Transverse colon (tissue), 4 donors: ENCODE data around the gene CRTAP. TPM values are rescaled to one million over a fixed set of nuclear protein-coding genes. Genes with fewer than 3 reads are reported as not detected.

Experiments
- DNase-seq: peaks from one replicate; pipeline ENCODE4 v3.0.0-alpha.2; 2019
- H3K27ac ChIP-seq, 4 donors: fragments of 200-600 bp; sonication (generic); 2 replicates each; pipeline ENCODE4 v1.5.1; 2016 to 2018; ENCODE audit warnings: inconsistent platforms in 4 of 4
- H3K27me3 ChIP-seq: fragments of 200-600 bp; sonication (generic); 2 replicates; pipeline ENCODE4 v1.5.1; 2017; ENCODE audit warnings: inconsistent platforms
- H3K36me3 ChIP-seq, 4 donors: fragments of 200-600 bp; sonication (generic); 2 replicates each; pipeline ENCODE4 v1.5.1; 2017 to 2019; ENCODE audit warnings: inconsistent platforms in 4 of 4
- H3K4me1 ChIP-seq, 4 donors: fragments of 200-600 bp; sonication (generic); 2 replicates each; pipeline ENCODE4 v1.5.1; 2017 to 2020; ENCODE audit warnings: inconsistent platforms in 4 of 4
- H3K4me3 ChIP-seq, 4 donors: fragments of 200-600 bp; sonication (generic); 1 replicate in 1 of 4; 2 replicates in 3 of 4; pipeline versions ENCODE4 v1.5.1 to v1.6.1; 2017 to 2019; ENCODE audit warnings: inconsistent platforms in 4 of 4
- H3K9me3 ChIP-seq, 2 donors: fragments of 200-600 bp; sonication (generic); 2 replicates each; pipeline ENCODE4 v1.5.1; 2017 to 2019; ENCODE audit warnings: inconsistent platforms in 2 of 2
- CTCF ChIP-seq, 5 experiments: fragments of 200-600 bp in 3 of 5; fragments of 450-650 bp in 2 of 5; sonication (generic) in 3 of 5; IDR thresholded peaks; 1 replicate in 2 of 5; 2 replicates in 3 of 5; pipeline ENCODE4 v1.5.1; 2016 to 2017; ENCODE audit warnings: antibody characterized with exemption in 5 of 5, inconsistent platforms in 3 of 5, mild to moderate bottlenecking in 2 of 5, moderate library complexity in 1 of 5
- EP300 ChIP-seq: sonication (generic); formaldehyde crosslinking; IDR thresholded peaks from one replicate; pipeline ENCODE4 v1.6.1; 2017; ENCODE audit warnings: antibody characterized with exemption, low read depth
- POLR2A ChIP-seq: fragments of 450-650 bp; IDR thresholded peaks from one replicate; pipeline ENCODE4 v1.6.1; 2016; ENCODE audit warnings: antibody characterized with exemption, mild to moderate bottlenecking, moderate library complexity
- POLR2AphosphoS5 ChIP-seq, 3 donors: sonication (generic); formaldehyde crosslinking; IDR thresholded peaks; one replicate each; pipeline ENCODE4 v1.6.1; 2016; ENCODE audit warnings: antibody characterized with exemption in 3 of 3
- WGBS, 2 donors: methylation state at CpG; one replicate each; pipeline ENCODE4 v1.1.5; 2018; ENCODE audit warnings: low coverage in 1 of 2; 5-methylcytosine and 5-hydroxymethylcytosine counted together
- in situ Hi-C, 4 donors: fragments of 200-750 bp; cut with MboI; loops; one replicate each; pipeline versions ENCODE4 v1.15.0 to v1.15.1; 2017; ENCODE audit warnings: low sequenced_read_pairs in 3 of 4, low pct_ligation_motif_present in 1 of 4, low pct_unique_long_range_greater_than_20kb in 1 of 4
- intact Hi-C: fragments of 100-400 bp; cut with DNase I; formaldehyde crosslinking; loops from one replicate; pipeline ENCODE4 v1.15.1; 2023; ENCODE audit warnings: low total_unique reads
- total RNA-seq, 4 donors: library from RNA; depleted of rRNA; stranded (reverse); fragments of >200 nt; gene quantifications; one replicate each; pipeline ENCODE4 v1.1.0, GENCODE V29; 2016

Gene CRTAP
- total RNA-seq, 4 donors from 2014 or later: 71.1 to 138 (median 88.8) TPM

GRCh38 chr3:33093847-33094246 lies 20.0 kb upstream of the CRTAP start:
- WGBS, 2 donors: 92% methylated on average over 11 of the region's 11 CpGs; no CpG with 5 or more reads in 1 of the 2 donors
- Histone ChIP-seq H3K27ac (no peak overlapping the region), H3K27me3 (no peaks in the 10 kb centered on the region), H3K4me1 (peaks cover 6 to 17% (median 10%) of the 10 kb centered on the region in 4 donors), H3K36me3 (no peaks in the 10 kb centered on the region), H3K4me3 (no peak overlapping the region), H3K9me3 (no peaks in the 10 kb centered on the region)
- intact Hi-C loops: no loop called here
- in situ Hi-C loops: no loop called here
- TF ChIP-seq POLR2A (no peak), EP300 (no peak), CTCF (IDR thresholded peaks at IDR 0.05) (no peak)
- DNase-seq: no peak

- H3K4me1 ChIP-seq: peaks cover 6 to 17% (median 10%) of the 10 kb centered on the region in 4 donors
- no peaks in the 10 kb centered on the region for H3K36me3 ChIP-seq
- no peaks in the 10 kb centered on the region for H3K9me3 ChIP-seq
- in situ Hi-C loops (no loop called here), intact Hi-C loops (no loop called here)
- H3K27ac ChIP-seq: peak overlapping the region; percentile 95 to 99 (median 96)
- no peaks in the 10 kb centered on the region for H3K27me3 ChIP-seq
- no peak for DNase-seq
- H3K4me3 ChIP-seq: peak overlapping the region in 2 of 4 donors; percentile 73 to 94
- WGBS, 2 donors: 65 to 80% methylated on average over 1 to 2 of the region's 2 CpGs
- TF ChIP-seq POLR2A: no peak
- no peak for TF ChIP-seq EP300
- no peak for TF ChIP-seq CTCF (IDR thresholded peaks at IDR 0.05)
- TF ChIP-seq POLR2AphosphoS5 (IDR thresholded peaks at IDR 0.05): no peak
Observed at GRCh38 chr3:33095436-33095835, 18.4 kb upstream of the CRTAP start.

GRCh38 chr3:33096093-33096868 lies 17.5 kb upstream of the CRTAP start:
- 1% methylated on average over 48 of the region's 51 CpGs; no CpG with 5 or more reads in 1 of the 2 donors for WGBS, 2 donors
- Histone ChIP-seq H3K4me3 (peak overlapping the region; percentile 65 to 96 (median 84)), H3K36me3 (no peaks in the 10 kb centered on the region), H3K9me3 (no peaks in the 10 kb centered on the region), H3K27me3 (no peaks in the 10 kb centered on the region), H3K27ac (peak overlapping the region; percentile 95 to 99 (median 96)), H3K4me1 (peaks cover 6 to 17% (median 10%) of the 10 kb centered on the region in 4 donors)
- peak; percentile 67 for DNase-seq
- intact Hi-C loops: no loop called here
- in situ Hi-C loops: no loop called here
- TF ChIP-seq CTCF (IDR thresholded peaks at IDR 0.05) (no peak), POLR2A (no peak), POLR2AphosphoS5 (IDR thresholded peaks at IDR 0.05) (no peak), EP300 (no peak)

- H3K27ac ChIP-seq: no peak overlapping the region
- no peaks in the 10 kb centered on the region for H3K9me3 ChIP-seq
- H3K4me1 ChIP-seq: peaks cover 6 to 17% (median 10%) of the 10 kb centered on the region in 4 donors
- H3K36me3 ChIP-seq: no peaks in the 10 kb centered on the region
- no peak for TF ChIP-seq CTCF (IDR thresholded peaks at IDR 0.05)
- TF ChIP-seq POLR2AphosphoS5 (IDR thresholded peaks at IDR 0.05): no peak
- TF ChIP-seq EP300: no peak
- H3K27me3 ChIP-seq: no peaks in the 10 kb centered on the region
- no peak for DNase-seq
- WGBS, 2 donors: 75 to 91% methylated on average over 3 of the region's 3 CpGs
- in situ Hi-C loops: no loop called here
- no peak overlapping the region for H3K4me3 ChIP-seq
- intact Hi-C loops: no loop called here
Observed at GRCh38 chr3:33099109-33099645, 14.6 kb upstream of the CRTAP start.
